Keratinocyte (primary cell): ENCODE data around the gene ARHGAP24. TPM values are rescaled to one million over a fixed set of nuclear protein-coding genes. Genes with fewer than 3 reads are reported as not detected.
"Not testable (repeated sequence)": the region's sequence is repeated elsewhere in the genome, so short reads cannot be mapped to it uniquely, and the experiment has no call there.

ENCODE experiments used
- DNase-seq: peaks from one replicate; pipeline ENCODE4 v3.0.0-alpha.2; 2011; ENCODE audit warnings: low read depth, missing footprints, low spot score
- FAIRE-seq: peaks from 2 replicates; lab custom pipeline; 2011; peaks lifted over from hg19 to GRCh38; lab: Jason Lieb, UNC
- H2AFZ ChIP-seq: 2 replicates; pipeline ENCODE4 v1.6.0; 2012; ENCODE audit warnings: low read length, control low read depth, inconsistent platforms; ENCODE audit not compliant: control insufficient read depth
- H3K27ac ChIP-seq: 2 replicates; pipeline ENCODE4 v1.5.1; 2011; ENCODE audit warnings: low read length; ENCODE audit not compliant: control insufficient read depth, insufficient read depth
- H3K27me3 ChIP-seq: 3 replicates; pipeline ENCODE4 v1.6.0; 2011; ENCODE audit warnings: low read length; ENCODE audit not compliant: control insufficient read depth, insufficient read depth; ENCODE audit errors: extremely low read depth
- H3K36me3 ChIP-seq, 2 experiments: 2 replicates in 1 of 2; 3 replicates in 1 of 2; pipeline ENCODE4 v1.5.1; 2011; ENCODE audit warnings: low read length in 2 of 2, mild to moderate bottlenecking in 1 of 2; ENCODE audit not compliant: control insufficient read depth in 2 of 2, insufficient read depth in 2 of 2; ENCODE audit errors: extremely low read depth in 1 of 2
- H3K4me1 ChIP-seq: 3 replicates; pipeline ENCODE4 v1.5.1; 2011; ENCODE audit warnings: low read length; ENCODE audit not compliant: control insufficient read depth, insufficient read depth; ENCODE audit errors: extremely low read depth
- H3K4me2 ChIP-seq: 3 replicates; pipeline ENCODE4 v1.6.0; 2011; ENCODE audit warnings: low read depth, low read length; ENCODE audit not compliant: control insufficient read depth, insufficient read depth; ENCODE audit errors: extremely low read depth
- H3K4me3 ChIP-seq, 3 experiments: fragments of 200-600 bp in 1 of 3; sonication (generic) in 1 of 3; 2 replicates in 2 of 3; 3 replicates in 1 of 3; pipeline ENCODE4 v1.5.1; 2011 to 2016; ENCODE audit warnings: low read length in 3 of 3, mild to moderate bottlenecking in 3 of 3, control low read depth in 2 of 3, inconsistent platforms in 1 of 3, low read depth in 1 of 3, mixed read lengths in 1 of 3, mixed run types in 1 of 3, moderate library complexity in 1 of 3; ENCODE audit not compliant: control insufficient read depth in 2 of 3, insufficient read depth in 2 of 3; ENCODE audit errors: extremely low read depth in 1 of 3
- H3K79me2 ChIP-seq: 2 replicates; pipeline ENCODE4 v1.6.0; 2012; ENCODE audit warnings: low read length; ENCODE audit not compliant: control insufficient read depth, insufficient read depth
- H3K9ac ChIP-seq: 3 replicates; pipeline ENCODE4 v1.6.0; 2011; ENCODE audit warnings: low read length; ENCODE audit not compliant: control insufficient read depth, insufficient read depth; ENCODE audit errors: extremely low read depth
- H3K9me1 ChIP-seq: 3 replicates; pipeline ENCODE4 v1.6.0; 2011; ENCODE audit warnings: low read length; ENCODE audit not compliant: control insufficient read depth, insufficient read depth; ENCODE audit errors: extremely low read depth
- H3K9me3 ChIP-seq: 2 replicates; pipeline ENCODE4 v1.5.1; 2012; ENCODE audit warnings: low read depth, low read length; ENCODE audit not compliant: control insufficient read depth
- H4K20me1 ChIP-seq: 3 replicates; pipeline ENCODE4 v1.6.0; 2011; ENCODE audit warnings: low read length; ENCODE audit not compliant: control insufficient read depth, insufficient read depth; ENCODE audit errors: extremely low read depth
- CTCF ChIP-seq, 3 experiments: IDR thresholded peaks in 1 of 3; conservative IDR thresholded peaks in 1 of 3; optimal IDR thresholded peaks in 1 of 3; 2 replicates in 2 of 3; 3 replicates in 1 of 3; pipeline versions ENCODE3 to v1.5.1; 2011; ENCODE audit warnings: low read length in 3 of 3, mild to moderate bottlenecking in 3 of 3, moderate library complexity in 2 of 3, control low read depth in 1 of 3, inconsistent platforms in 1 of 3; ENCODE audit not compliant: insufficient read depth in 2 of 3; ENCODE audit errors: extremely low read depth in 1 of 3
- EZH2 ChIP-seq: IDR thresholded peaks from one replicate; pipeline ENCODE4 v1.6.1; 2012; ENCODE audit warnings: inconsistent platforms, mild to moderate bottlenecking, low read length, moderate library complexity
- dilution Hi-C: fragments of 300-500 bp; cut with MboI; formaldehyde crosslinking; loops from one replicate; pipeline ENCODE4 v1.7.0; 2020; ENCODE audit warnings: low sequenced_read_pairs; ENCODE audit not compliant: extremely low pct_ligation_motif_present
- polyA plus RNA-seq, 5 experiments: library from polyadenylated mRNA; depleted of rRNA in 3 of 5; stranded (reverse) in 3 of 5; stranded (forward) in 1 of 5; unstranded in 1 of 5; fragments of >200 nt; gene quantifications; 1 replicate in 1 of 5; 2 replicates in 3 of 5; 3 replicates in 1 of 5; pipeline versions ENCODE4 v1.2.1 to v1.2.3, GENCODE V29; 2011 to 2012; ENCODE audit warnings: missing spikeins in 2 of 5, low read depth in 1 of 5, low replicate concordance in 1 of 5

Gene ARHGAP24
- polyA plus RNA-seq, 1 donor (not counting 4 experiments of a cell fraction or from before 2014, with no cell fraction given) = 0.87 TPM

- H3K4me1 ChIP-seq = no peaks in the 10 kb centered on the region
- dilution Hi-C loops = no loop called here
- no peak overlapping the region for H2AFZ ChIP-seq
- FAIRE-seq (no peak), DNase-seq (no peak)
- no peaks in the 10 kb centered on the region for H3K36me3 ChIP-seq
- TF ChIP-seq EZH2 (no peak), CTCF (optimal IDR thresholded peaks at IDR 0.05 in 1 of 3, IDR thresholded peaks at IDR 0.05 in 1 of 3, conservative IDR thresholded peaks at IDR 0.05 in 1 of 3; ENCODE audit: extremely low read depth in 1 of 3, insufficient read depth in 2 of 3, low read length in 3 of 3) (no peak)
- H3K9me1 ChIP-seq = no peaks in the 10 kb centered on the region
- no peaks in the 10 kb centered on the region for H3K9me3 ChIP-seq
- H4K20me1 ChIP-seq = no peaks in the 10 kb centered on the region
- H3K79me2 ChIP-seq = no peaks in the 10 kb centered on the region
- H3K27ac ChIP-seq = no peak overlapping the region
- H3K4me2 ChIP-seq = no peak overlapping the region
- H3K9ac ChIP-seq = no peak overlapping the region
- H3K4me3 ChIP-seq = no peak overlapping the region
- no peaks in the 10 kb centered on the region for H3K27me3 ChIP-seq
Observed at GRCh38 chr4:85910985-85911384, 436.0 kb downstream of the ARHGAP24 start.

- Histone ChIP-seq H3K36me3 (no peaks in the 10 kb centered on the region), H3K27ac (no peak overlapping the region), H3K79me2 (no peaks in the 10 kb centered on the region), H3K4me3 (no peak overlapping the region), H3K27me3 (no peaks in the 10 kb centered on the region), H3K9me3 (no peaks in the 10 kb centered on the region), H3K4me1 (no peaks in the 10 kb centered on the region), H3K9ac (no peak overlapping the region), H2AFZ (no peak overlapping the region), H4K20me1 (no peaks in the 10 kb centered on the region), H3K4me2 (no peak overlapping the region), H3K9me1 (no peaks in the 10 kb centered on the region)
- dilution Hi-C loops = no loop called here
- no peak for DNase-seq
- TF ChIP-seq EZH2 (no peak), CTCF (optimal IDR thresholded peaks at IDR 0.05 in 1 of 3, IDR thresholded peaks at IDR 0.05 in 1 of 3, conservative IDR thresholded peaks at IDR 0.05 in 1 of 3; ENCODE audit: extremely low read depth in 1 of 3, insufficient read depth in 2 of 3, low read length in 3 of 3) (no peak)
- no peak for FAIRE-seq
Observed at GRCh38 chr4:85913931-85914694, 439.2 kb downstream of the ARHGAP24 start.

DNA sequence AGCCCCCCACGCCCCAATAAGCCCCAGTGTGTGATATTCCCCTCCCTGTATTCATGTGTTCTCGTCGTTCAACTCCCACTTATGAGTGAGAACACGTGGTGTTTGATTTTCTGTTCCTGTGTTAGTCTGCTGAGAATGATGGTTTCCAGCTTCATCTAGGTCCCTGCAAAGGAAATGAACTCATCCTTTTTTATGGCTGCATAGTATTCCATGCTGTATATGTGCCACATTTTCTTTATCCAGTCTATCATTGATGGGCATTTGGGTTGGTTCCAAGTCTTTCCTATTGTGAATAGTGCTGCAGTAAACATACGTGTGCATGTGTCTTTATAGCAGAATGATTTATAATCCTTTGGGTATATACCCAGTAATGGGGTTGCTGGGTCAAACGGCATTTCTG, 440.6 kb downstream of the ARHGAP24 start:
- DNase-seq, FAIRE-seq, H3K36me3 ChIP-seq, H3K4me1 ChIP-seq, H2AFZ ChIP-seq, H3K9me1 ChIP-seq, H3K79me2 ChIP-seq, H3K4me3 ChIP-seq, H3K9me3 ChIP-seq, H3K27ac ChIP-seq, H3K9ac ChIP-seq, dilution Hi-C loops, H3K27me3 ChIP-seq, H4K20me1 ChIP-seq, H3K4me2 ChIP-seq: not testable (repeated sequence)
